ENCODE data around the gene ST6GALNAC3.

ST6GALNAC3 gene

GRCh38 chr1:76074321-76075187, at the start of gene ST6GALNAC3:
Gene ST6GALNAC3 (plus strand): TSS chr1:76074746.
- peak within 1 kb of the TSS; percentile 73 for H3K4me3 ChIP-seq (ENCODE audit: low read depth, low read length)
- ChIA-PET POLR2A (no interaction called here), CTCF (no interaction called here)
- DNase-seq (ENCODE audit: low read depth, low spot score) = no peak
- no peak for TF ChIP-seq CTCF (IDR thresholded peaks at IDR 0.05; ENCODE audit: insufficient read depth, low read length, missing control alignments)

GRCh38 chr1:76027341-76027740, 47.2 kb upstream of the ST6GALNAC3 start:
- DNase-seq (ENCODE audit: low read depth, low spot score) = no peak
- no peak for TF ChIP-seq CTCF (IDR thresholded peaks at IDR 0.05; ENCODE audit: insufficient read depth, low read length, missing control alignments)
- POLR2A ChIA-PET = no interaction called here
- CTCF ChIA-PET = no interaction called here
- H3K4me3 ChIP-seq (ENCODE audit: low read depth, low read length) = no peak overlapping the region

GRCh38 chr1:76029331-76029730, 45.2 kb upstream of the ST6GALNAC3 start:
- POLR2A ChIA-PET = no interaction called here
- no peak for TF ChIP-seq CTCF (IDR thresholded peaks at IDR 0.05; ENCODE audit: insufficient read depth, low read length, missing control alignments)
- CTCF ChIA-PET = no interaction called here
- H3K4me3 ChIP-seq (ENCODE audit: low read depth, low read length) = no peak overlapping the region
- DNase-seq (ENCODE audit: low read depth, low spot score) = no peak

- H3K4me3 ChIP-seq (ENCODE audit: low read depth, low read length) = no peak overlapping the region
- POLR2A ChIA-PET = no interaction called here
- TF ChIP-seq CTCF (IDR thresholded peaks at IDR 0.05; ENCODE audit: insufficient read depth, low read length, missing control alignments) = no peak
- CTCF ChIA-PET = no interaction called here
- no peak for DNase-seq (ENCODE audit: low read depth, low spot score)
Observed at GRCh38 chr1:76031496-76031895, 43.0 kb upstream of the ST6GALNAC3 start.

- TF ChIP-seq CTCF (IDR thresholded peaks at IDR 0.05; ENCODE audit: insufficient read depth, low read length, missing control alignments) = no peak
- CTCF ChIA-PET = no interaction called here
- POLR2A ChIA-PET = no interaction called here
Observed at GRCh38 chr1:76033800-76034475, 40.6 kb upstream of the ST6GALNAC3 start.

GRCh38 chr1:76035053-76035452, 39.5 kb upstream of the ST6GALNAC3 start:
- no peak for DNase-seq (ENCODE audit: low read depth, low spot score)
- CTCF ChIA-PET = no interaction called here
- POLR2A ChIA-PET = no interaction called here
- no peak for TF ChIP-seq CTCF (IDR thresholded peaks at IDR 0.05; ENCODE audit: insufficient read depth, low read length, missing control alignments)
- H3K4me3 ChIP-seq (ENCODE audit: low read depth, low read length) = no peak overlapping the region

More at GRCh38 chr1:76033800-76034475, 40.6 kb upstream of the ST6GALNAC3 start:
- DNase-seq (ENCODE audit: low read depth, low spot score) = no peak
- H3K4me3 ChIP-seq (ENCODE audit: low read depth, low read length) = no peak overlapping the region

All from AG04449 (cell line).